Measurements from ENCODE around the gene AHRR.

Gene AHRR

DNA sequence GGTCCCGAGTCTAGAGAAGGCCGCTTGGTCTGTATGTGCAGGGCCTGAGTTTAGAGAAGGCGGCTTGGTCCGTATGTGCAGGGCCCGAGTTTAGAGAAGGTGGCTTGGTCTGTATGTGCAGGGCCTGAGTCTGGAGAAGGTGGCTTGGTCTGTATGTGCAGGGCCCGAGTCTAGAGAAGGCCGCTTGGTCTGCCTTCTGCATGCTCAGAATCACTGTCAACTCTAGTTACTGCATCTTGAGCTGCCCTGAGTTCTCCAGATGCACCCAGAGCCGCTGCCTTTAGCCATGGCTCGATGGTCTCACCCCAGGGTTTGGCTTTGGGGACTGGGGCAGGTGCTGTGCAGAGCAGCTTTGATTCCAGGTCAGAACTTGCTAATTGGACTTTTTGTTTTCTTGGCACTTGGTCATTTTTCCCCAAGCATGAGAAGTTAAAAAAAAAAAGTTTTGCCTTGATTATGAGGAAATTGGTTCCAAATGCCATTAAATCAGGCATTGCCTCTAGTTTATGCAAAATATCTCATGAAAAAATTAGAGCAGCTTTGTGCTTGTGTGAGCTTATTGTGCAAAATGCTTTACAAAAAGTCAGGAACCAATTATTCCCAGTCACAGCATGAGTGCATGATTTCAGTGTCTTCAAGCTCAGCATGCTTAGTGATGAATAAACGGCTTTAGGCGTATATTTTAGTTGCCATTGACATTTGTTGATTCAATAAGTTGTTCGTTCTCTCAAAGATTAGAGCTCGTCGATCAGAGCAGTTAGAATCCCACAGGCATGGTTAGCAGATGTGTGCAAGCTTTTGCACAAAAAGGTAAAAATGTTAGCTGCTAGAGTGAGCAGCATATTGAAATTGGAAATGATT is 96.0 kb downstream of the AHRR start:
- DNase-seq, result no peak

DNA sequence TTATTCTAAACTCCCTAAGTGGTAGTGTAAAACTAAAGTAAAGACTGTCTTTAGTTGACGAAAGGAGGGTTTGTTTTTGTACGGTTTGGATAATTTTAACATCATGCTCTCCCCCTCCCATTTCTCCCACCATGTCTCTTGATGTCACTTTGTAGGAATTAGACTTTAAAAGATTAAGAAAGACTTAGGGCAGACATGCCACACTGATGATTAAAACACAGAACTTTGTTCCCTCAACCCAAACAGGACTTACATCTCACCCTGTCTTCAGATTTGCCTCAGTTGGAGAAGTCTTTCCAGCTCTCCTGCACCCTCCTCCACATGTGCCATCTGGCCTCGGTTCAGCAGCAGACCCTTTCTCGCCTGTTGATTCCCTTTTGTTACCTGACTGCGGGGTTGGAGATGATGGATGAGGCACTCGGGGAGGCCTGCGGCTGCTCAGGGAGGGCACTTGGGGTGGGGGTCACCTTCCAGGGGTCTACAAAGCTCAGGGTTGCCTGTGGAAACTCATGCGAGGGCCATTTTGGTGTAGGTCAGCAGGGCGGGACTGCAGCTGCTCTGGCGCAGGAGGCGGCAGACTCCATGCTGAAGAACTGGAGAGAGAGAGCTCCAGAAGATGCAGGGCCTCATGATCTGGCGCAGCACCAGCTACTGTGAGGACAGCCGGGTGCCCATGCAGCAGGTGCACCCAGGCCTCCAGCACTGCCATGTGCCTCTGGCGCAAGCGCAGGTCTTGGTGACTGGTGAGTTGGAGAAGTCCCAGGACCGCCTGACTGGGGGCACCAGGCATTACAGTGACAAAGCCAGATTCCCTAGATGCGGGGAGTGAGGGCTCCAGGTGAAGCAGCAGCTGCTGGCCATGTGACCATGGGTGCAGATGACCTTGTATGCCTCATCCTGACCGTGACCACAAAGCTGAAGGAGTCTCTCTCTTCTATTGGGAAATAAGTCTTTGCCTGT is 96.9 kb downstream of the AHRR start:
- DNase-seq, result no peak

DNA sequence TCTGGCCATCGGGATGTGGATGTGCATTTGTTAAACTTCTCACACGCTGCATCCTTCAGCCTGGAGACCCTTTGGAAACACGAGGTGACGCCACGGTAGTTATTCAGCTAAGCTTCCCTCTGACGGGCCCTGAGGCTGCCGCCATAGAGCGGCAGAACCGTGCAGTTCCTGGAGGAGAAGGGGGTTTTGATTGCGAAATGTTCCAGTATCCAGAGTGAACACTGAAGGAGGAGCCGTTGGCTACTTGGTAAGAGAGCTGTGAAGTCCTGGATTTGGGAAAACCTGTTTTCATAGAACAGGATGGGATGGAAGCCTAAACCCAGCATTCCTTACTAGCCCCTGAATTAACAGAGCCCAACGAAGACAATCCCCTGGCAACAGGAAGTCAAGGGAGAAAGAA is 98.5 kb downstream of the AHRR start:
- DNase-seq, result no peak

DNA sequence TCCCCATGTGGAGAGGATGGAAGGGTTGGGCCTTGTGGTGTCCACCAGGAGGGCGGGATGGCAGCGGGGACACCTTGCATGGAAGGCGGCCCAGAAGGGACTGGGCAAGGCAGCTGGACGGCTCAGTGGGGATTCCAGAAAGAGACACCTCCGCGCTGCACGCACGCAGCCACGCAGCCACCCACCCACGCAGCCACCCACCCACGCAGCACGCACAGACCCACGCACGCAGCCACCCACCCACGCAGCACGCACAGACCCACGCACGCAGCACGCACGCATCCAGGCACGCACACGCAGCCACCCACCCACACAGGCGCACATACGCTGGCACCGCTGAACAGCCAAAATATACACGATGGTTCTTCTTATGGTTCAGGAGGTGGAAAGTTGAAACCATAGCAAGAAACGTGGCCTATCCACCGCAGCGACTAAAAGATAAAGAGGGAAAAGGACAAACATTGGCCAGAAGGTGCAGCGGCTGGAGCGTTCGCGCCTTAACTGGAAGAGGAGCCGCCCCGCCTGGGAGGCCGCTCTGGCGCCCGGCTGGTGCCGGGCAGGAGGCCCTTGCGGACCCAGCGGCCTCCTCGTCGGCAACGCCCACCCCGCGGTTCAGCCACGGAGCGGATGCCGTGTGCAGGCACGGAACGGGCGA is 99.2 kb downstream of the AHRR start:
- no peak for DNase-seq

DNA sequence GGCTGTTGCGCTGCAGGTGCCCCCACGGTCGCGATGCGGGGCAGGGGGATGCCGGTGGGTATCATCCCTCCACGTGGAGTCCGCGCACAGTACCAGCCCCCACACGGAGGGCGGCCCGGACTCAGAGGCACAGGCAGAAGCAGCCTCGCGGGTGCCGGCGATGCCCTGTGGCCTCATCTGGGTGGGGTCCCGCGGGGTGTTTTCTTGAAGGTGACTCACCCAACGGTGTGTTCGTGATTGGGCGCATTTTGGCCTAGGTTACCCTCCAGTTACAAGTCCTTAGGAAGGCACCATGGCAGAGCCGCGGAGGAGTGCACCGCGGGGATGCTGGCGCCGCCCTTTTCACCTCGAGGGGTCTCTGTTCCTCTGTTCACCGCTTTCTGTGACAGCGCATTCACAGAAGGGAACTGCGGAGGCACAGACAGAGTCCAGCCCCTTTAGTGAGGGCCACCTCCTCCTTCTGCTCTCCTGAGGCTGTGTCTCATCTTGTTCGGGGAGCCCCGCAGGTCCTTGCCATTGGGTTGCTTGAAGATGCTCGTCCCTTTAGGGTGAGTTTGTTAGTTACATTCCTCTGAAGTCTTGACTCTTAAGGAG is 99.9 kb downstream of the AHRR start:
- no peak for DNase-seq

DNA sequence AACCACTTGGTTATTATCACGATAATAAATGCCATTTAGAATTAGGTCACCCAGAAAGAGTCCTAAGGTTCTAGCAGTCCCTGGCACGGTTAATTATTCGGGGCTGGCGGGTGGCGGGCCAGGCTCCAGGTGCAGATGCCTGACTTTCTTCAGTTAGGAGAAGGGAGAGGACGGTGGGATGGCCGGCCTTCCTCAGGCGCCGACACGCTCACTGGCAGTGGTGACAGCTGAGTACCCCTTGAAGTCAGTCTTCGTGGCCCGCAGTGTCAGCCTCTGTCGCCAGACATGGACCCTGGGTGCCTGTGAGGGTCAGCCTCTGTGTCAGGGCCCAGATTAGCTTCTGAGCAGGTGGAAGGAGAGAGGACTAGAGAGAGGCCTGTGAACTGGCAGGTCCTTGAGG is 100.4 kb downstream of the AHRR start:
- DNase-seq, result no peak

DNA sequence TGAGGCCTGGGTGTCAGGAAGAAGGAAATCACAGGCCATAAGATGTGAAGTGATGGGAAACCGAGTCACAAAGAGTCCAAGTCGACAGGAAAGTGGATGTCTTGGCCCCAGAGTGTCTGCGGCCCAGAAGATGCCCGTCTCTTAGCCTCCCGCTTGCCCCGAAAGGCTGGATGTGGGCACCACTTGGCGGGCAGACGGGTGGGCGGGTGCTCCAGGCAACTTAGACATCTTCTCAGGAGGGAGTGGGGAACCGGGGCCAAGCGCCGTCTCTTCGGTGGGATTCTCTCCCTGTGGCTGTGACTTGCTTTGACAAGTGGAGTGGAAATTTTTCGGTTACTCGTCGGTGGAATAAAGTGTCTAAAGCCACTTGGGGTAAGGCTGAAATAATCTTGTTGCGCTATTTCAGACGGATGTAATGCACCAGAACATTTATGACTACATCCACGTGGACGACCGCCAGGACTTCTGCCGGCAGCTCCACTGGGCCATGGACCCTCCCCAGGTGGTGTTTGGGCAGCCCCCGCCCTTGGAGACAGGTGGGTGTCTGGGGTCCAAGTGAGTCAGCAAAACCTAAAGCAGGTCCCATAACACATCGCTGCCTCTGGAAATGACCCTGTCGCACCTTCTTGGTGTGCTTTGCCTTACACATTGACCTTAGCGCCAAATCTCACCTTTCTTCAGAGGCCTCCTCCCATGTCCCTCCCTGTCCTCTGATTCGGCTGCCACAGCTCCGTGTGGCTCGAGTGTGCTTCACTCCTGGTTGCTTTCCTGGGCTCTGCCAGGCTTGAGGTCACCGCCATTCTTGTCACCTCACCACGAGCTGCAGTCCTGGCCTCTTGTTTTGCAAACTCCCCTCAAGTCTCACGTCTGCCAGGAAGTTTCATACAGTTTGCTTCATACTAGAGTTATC is 101.1 kb downstream of the AHRR start:
- no peak for DNase-seq

- no peak for DNase-seq
Measured at GRCh38 chr5:423233-423565, 101.7 kb downstream of the AHRR start.

DNA sequence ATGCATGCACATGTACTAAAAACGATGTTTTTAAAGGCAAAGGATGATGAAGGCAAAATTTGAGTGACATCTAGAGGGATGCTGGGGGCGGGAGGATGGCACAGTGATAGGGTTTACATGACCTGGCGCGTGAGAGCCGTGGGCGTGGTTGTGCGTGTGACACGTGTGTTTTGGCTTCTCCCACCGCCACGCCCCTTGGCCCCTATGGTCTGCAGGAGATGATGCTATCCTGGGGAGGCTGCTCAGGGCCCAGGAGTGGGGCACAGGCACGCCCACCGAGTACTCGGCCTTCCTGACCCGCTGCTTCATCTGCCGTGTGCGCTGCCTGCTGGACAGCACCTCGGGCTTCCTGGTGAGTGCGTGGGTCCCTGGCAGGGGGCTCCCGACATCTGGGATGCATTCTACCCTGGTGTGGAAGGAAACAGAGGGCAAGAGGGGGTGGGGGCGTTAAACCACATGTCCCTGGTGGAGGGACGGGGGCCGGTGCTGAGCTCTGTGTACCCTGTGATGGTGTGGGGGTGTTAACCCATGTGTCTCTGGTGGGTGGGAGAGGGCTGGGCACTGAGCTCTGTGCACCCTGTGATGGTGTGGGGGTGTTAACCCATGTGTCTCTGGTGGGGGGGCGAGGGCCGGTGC is 102.2 kb downstream of the AHRR start:
- DNase-seq, result no peak

DNA sequence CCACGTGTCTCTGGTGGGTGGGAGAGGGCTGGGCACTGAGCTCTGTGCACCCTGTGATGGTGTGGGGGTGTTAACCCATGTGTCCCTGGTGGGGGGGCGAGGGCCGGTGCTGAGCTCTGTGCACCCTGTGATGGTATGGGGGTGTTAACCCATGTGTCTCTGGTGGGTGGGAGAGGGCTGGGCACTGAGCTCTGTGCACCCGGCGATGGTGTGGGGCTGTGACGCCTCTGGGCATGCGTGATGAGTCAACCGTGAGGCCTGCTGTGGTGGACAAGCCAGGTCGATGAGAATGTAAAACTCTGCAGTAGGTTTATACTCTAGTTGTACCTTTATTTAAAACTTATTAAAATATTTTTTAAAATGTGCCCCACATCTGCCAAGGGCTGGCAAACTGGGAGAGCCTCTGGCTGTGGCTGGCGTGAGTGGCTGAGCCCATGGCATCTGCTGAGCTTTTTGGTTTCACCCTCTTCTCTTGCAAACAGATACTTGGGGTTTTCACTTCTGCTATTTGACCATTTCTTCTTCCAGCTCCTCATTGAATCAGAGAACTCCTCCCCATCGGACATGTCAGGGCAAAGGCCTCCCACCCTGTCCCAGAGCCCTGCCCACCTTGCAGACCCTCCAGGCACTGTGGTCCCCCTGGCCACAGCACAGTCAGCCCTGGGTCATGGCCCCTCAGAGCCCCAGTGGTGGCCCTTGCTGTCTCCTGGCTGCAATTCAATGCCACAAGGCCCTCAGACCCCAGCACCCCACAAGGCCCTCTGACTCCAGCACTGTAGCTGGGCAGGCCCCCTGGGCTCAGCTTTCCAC is 103.0 kb downstream of the AHRR start:
- DNase-seq, result no peak

DNA sequence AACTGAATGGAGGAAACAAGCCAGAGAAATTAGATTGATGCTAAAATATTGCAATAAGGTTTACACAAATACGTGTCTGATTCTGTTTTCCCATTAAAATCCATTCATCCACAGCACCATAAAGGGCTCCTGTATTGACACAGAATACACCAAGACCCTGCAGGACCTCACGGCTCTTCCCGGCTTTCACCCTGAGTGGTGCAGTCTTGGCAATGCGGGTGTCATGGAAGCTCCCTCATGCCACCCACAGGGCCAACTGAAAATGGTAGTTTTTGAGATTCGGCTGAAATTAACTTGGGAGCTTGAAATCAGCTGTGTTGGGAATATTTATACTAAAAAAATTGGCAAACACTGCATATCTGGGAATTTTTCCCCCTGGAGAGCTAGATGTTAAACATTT is 104.2 kb downstream of the AHRR start:
- no peak for DNase-seq

GRCh38 chr5:426392-426976 is 105.0 kb downstream of the AHRR start:
- DNase-seq, result no peak

DNA sequence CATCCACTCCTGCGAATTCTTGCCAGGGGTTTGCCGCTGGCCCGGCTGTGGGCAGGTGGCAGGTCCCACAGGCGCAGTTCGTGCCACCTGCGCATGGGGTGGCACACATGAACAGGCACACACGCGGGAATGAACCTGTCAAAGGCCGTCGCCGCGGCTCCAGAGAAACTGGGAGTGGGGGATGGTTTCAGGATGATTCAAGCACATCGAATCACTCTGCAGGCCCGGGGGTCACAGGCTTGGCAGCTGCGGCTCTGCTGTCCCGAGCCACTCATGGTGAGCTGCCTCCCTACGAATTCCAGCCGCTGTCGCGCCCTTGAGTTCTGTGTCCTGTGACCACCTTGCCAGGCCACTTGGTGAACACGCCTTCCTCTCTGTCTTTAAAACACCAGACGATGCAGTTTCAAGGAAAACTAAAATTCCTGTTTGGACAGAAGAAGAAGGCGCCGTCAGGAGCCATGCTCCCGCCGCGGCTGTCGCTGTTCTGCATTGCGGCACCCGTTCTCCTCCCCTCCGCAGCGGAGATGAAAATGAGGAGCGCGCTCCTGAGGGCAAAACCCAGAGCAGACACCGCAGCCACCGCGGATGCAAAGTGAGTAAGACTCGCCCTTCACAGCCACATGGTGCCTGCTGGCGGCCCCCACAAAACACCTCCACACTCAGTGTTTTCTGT is 106.0 kb downstream of the AHRR start:
- no peak for DNase-seq

DNA sequence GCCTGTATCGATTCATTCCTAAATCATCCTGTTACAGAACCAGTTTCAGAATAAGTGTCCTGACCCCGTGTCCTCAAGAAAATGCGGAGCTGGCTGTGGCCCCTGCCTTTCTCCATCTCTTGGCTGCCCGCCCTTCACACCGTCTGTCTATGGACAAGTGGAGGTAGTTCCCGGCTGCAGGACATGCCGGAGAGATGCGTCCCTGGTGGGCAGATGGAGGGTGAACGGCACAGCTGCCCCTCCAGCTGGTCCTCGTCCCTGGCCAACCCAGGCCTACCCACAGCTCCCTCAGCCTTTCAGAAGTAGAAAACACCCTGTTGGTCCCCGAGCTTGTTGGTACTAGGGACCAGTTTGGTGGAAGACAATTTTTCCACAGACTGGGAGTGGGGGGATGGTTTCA is 106.7 kb downstream of the AHRR start:
- DNase-seq, result no peak

GRCh38 chr5:428754-429452 is 107.4 kb downstream of the AHRR start:
- DNase-seq, result no peak

DNA sequence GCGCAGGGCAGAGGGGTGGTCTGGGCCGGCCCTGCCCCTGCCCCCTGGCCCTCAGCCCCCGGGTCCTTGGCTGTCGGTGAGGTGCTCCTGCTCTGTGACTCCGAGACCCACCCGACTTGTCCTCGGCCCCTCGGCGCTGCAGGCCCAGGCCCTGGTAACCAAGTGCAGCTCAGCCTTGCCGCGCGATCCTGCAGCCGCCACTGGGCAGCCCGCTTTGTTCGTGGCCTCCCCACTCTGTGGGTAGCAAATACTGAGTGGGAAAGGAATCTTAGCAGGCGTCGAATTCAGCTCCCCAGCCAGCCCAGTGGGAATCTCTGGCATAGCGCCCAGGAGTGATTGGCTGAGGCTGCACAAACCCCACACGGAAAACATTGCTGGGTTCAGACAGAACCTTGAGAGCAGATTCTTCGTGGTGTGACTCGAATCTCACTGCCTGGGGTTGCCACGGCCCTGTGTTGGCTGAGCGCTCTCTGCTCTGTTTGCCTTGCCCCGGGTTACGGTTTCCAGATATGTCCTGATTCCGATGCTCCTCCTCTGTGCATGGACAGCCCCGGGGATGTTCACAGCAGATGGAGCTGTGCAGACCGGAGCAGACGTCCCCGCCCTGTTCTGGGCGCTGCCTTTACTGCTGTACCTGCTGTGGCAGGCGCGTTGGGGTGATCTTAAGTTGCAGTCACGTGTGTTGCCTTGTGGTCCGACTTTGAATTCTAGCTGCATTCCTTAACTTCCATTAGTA is 108.1 kb downstream of the AHRR start:
- no peak for DNase-seq

GRCh38 chr5:430214-430925 is 108.9 kb downstream of the AHRR start:
- DNase-seq, result peak; percentile 57

Data from activated CD8-positive, alpha-beta memory T cell treated with anti-CD3 and anti-CD28 coated beads for 24 hours (primary cell).